Neural cell (in vitro differentiated cells): ENCODE results near the gene TMEM244.

Experiments
- EZH2 ChIP-seq: fragments of 200-600, 300-800 bp; shearing (Covaris generic), sonication (generic); IDR thresholded peaks from 2 replicates; pipeline ENCODE4 v1.6.1; 2014; ENCODE audit warnings: antibody characterized with exemption, low read length, borderline replicate concordance, mild to moderate bottlenecking; ENCODE audit not compliant: insufficient read depth, poor library complexity, severe bottlenecking
- SMC3 ChIP-seq: fragments of 450-650 bp; conservative IDR thresholded peaks from 2 replicates; pipeline ENCODE4 v1.6.1; 2014; ENCODE audit warnings: antibody characterized with exemption, mild to moderate bottlenecking, moderate library complexity; ENCODE audit not compliant: poor library complexity
- TF ChIP-seq, protein P1 (sequence below): fragments of 450-650 bp; IDR thresholded peaks from 2 replicates; pipeline ENCODE4 v1.5.1; 2014; ENCODE audit warnings: antibody characterized with exemption, mild to moderate bottlenecking, moderate library complexity; ENCODE audit not compliant: poor library complexity, severe bottlenecking

DNA sequence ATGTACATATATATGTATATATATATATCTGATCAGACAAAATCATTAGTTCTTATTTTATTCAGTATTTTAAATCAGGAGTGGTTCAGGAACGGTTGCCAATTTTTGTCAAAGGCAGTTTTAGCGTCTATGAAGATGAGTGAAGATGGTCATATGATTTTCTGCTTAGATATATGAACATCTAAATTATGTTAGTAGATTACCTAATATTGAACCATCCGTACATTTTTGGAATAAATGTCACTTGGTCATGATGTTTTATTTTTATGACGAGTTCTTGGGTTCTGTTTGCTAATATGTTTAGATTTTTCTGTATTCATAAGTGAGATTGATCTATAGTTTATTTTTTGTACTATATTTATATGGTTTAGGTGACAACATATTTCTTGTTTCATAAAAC lies 3.3 kb downstream of the TMEM244 start:
- TF ChIP-seq, protein P1, sequence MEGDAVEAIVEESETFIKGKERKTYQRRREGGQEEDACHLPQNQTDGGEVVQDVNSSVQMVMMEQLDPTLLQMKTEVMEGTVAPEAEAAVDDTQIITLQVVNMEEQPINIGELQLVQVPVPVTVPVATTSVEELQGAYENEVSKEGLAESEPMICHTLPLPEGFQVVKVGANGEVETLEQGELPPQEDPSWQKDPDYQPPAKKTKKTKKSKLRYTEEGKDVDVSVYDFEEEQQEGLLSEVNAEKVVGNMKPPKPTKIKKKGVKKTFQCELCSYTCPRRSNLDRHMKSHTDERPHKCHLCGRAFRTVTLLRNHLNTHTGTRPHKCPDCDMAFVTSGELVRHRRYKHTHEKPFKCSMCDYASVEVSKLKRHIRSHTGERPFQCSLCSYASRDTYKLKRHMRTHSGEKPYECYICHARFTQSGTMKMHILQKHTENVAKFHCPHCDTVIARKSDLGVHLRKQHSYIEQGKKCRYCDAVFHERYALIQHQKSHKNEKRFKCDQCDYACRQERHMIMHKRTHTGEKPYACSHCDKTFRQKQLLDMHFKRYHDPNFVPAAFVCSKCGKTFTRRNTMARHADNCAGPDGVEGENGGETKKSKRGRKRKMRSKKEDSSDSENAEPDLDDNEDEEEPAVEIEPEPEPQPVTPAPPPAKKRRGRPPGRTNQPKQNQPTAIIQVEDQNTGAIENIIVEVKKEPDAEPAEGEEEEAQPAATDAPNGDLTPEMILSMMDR: no peak
- no peak for TF ChIP-seq EZH2
- TF ChIP-seq SMC3: no peak
